Measurements from ENCODE around the gene ARL14EP. TPM values are rescaled to one million over a fixed set of nuclear protein-coding genes. Genes with fewer than 3 reads are reported as not detected.

ARL14EP gene
- total RNA-seq, 1 experiment from 2014 or later, result 15.3 TPM

DNA sequence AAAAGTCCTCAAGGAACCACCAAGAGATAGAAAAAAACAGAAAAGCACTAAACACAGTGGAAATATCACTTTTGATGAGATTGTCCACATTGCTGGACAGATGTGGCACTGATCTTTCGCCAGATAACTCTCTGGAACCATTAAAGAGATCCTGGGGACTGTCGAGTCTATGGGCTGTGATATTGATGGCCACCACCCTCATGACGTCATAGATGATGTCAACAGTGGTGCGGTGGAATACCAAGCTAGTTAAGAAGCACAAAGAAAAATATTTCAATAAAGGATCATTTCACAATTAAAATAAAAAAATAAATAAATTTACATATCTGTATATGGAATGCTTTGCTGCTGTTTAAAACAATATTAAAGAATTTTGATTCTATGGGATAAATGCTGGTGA, 45.5 kb downstream of the ARL14EP start:
- ChIA-PET POLR2A (interaction anchor here (0.6 kb wide), 1 partner anchor 277 kb away, joined by 4 read pairs; no protein-coding TSS in a partner anchor), CTCF (no interaction called here)
- H3K27ac Mint-ChIP-seq, result no peak overlapping the region
- H3K36me3 Mint-ChIP-seq, result 0 out of 2 replicates have a peak, but pooled peaks cover 2% of the 10 kb centered on the region
- DNase-seq (ENCODE audit: low spot score) (no peak), ATAC-seq (no peak)
- H3K27me3 Mint-ChIP-seq (ENCODE audit: low read depth), result no peaks in the 10 kb centered on the region
- peaks cover 13% of the 10 kb centered on the region for H3K9me3 Mint-ChIP-seq
- TF ChIP-seq, protein P1, sequence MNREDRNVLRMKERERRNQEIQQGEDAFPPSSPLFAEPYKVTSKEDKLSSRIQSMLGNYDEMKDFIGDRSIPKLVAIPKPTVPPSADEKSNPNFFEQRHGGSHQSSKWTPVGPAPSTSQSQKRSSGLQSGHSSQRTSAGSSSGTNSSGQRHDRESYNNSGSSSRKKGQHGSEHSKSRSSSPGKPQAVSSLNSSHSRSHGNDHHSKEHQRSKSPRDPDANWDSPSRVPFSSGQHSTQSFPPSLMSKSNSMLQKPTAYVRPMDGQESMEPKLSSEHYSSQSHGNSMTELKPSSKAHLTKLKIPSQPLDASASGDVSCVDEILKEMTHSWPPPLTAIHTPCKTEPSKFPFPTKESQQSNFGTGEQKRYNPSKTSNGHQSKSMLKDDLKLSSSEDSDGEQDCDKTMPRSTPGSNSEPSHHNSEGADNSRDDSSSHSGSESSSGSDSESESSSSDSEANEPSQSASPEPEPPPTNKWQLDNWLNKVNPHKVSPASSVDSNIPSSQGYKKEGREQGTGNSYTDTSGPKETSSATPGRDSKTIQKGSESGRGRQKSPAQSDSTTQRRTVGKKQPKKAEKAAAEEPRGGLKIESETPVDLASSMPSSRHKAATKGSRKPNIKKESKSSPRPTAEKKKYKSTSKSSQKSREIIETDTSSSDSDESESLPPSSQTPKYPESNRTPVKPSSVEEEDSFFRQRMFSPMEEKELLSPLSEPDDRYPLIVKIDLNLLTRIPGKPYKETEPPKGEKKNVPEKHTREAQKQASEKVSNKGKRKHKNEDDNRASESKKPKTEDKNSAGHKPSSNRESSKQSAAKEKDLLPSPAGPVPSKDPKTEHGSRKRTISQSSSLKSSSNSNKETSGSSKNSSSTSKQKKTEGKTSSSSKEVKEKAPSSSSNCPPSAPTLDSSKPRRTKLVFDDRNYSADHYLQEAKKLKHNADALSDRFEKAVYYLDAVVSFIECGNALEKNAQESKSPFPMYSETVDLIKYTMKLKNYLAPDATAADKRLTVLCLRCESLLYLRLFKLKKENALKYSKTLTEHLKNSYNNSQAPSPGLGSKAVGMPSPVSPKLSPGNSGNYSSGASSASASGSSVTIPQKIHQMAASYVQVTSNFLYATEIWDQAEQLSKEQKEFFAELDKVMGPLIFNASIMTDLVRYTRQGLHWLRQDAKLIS (CRISPR knock-in tag; IDR thresholded peaks at IDR 0.05; ENCODE audit: borderline replicate concordance), result no peak
- TF ChIP-seq, protein P2, sequence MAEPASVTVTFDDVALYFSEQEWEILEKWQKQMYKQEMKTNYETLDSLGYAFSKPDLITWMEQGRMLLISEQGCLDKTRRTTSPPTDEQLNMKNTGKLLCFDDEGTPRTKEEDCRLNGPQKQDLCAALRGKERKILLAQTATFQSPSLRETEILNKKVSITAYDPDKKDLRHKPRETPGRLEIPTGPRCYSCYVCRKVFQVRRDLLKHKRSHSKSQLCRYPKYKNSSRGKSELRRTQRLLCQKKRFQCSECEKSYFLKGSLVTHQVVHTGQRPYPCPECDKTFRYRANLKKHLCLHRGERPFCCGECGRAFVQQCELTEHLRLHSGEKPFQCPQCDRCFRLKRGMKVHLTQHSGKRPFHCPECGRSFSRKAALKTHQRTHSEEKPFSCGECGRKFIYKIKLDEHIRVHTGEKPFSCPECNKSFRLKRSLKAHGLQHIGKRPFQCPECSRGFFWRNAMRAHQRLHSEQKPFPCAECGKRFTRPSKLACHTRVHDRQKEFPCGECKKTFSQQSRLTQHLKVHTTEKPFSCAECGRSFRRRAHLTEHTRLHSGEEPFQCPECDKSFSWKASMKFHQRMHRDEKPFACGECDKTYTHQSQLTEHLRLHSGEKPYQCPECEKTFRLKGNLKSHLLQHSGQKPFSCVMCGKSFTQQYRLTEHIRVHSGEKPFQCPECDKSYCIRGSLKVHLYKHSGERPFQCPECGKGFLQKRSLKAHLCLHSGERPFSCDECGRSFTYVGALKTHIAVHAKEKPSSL (CRISPR knock-in tag; conservative IDR thresholded peaks at IDR 0.05), result no peak
- TF ChIP-seq ESRRA (CRISPR knock-in tag; IDR thresholded peaks at IDR 0.05; ENCODE audit: borderline replicate concordance) (no peak), MYBL2 (CRISPR knock-in tag; IDR thresholded peaks at IDR 0.05) (no peak), NFE2L1 (CRISPR knock-in tag; IDR thresholded peaks at IDR 0.05) (no peak)
- H3K4me3 Mint-ChIP-seq, result no peak overlapping the region
- peaks cover 37% of the 10 kb centered on the region for H3K4me1 Mint-ChIP-seq

DNA sequence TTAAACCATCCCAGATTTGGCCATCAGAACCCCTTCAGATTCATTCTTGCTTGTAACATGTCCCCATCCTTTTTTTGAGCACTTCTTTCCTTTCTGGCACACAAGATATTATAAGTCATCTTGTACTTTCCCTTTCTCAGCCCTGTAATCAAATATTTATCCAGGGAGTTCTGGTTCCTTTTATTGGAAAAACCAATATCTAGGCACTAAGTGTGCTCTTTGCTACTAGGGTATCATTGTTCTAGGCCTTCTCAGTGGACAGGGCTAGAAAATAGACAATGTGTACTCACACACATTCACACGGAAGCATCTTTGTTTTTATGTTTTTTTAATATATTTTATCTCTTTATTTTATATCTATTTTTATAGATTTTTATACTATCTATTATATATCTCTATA, 47.3 kb downstream of the ARL14EP start:
- no peak overlapping the region for H3K27ac Mint-ChIP-seq
- no peaks in the 10 kb centered on the region; the same call in 1 of the 2 replicates for H3K27me3 Mint-ChIP-seq (ENCODE audit: low read depth)
- H3K9me3 Mint-ChIP-seq, result peaks cover 13% of the 10 kb centered on the region
- no peak overlapping the region for H3K4me3 Mint-ChIP-seq
- ATAC-seq (no peak), DNase-seq (ENCODE audit: low spot score) (no peak)
- H3K36me3 Mint-ChIP-seq, result 0 out of 2 replicates have a peak, but pooled peaks cover 2% of the 10 kb centered on the region
- POLR2A ChIA-PET, result no interaction called here
- H3K4me1 Mint-ChIP-seq, result peaks cover 28% of the 10 kb centered on the region
- CTCF ChIA-PET, result no interaction called here
- TF ChIP-seq GABPB1 (CRISPR knock-in tag; IDR thresholded peaks at IDR 0.05), result no peak
- no peak for TF ChIP-seq FOXJ3 (CRISPR knock-in tag; IDR thresholded peaks at IDR 0.05; ENCODE audit: borderline replicate concordance)
- TF ChIP-seq, protein P3, sequence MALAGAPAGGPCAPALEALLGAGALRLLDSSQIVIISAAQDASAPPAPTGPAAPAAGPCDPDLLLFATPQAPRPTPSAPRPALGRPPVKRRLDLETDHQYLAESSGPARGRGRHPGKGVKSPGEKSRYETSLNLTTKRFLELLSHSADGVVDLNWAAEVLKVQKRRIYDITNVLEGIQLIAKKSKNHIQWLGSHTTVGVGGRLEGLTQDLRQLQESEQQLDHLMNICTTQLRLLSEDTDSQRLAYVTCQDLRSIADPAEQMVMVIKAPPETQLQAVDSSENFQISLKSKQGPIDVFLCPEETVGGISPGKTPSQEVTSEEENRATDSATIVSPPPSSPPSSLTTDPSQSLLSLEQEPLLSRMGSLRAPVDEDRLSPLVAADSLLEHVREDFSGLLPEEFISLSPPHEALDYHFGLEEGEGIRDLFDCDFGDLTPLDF (CRISPR knock-in tag; IDR thresholded peaks at IDR 0.05), result no peak

DNA sequence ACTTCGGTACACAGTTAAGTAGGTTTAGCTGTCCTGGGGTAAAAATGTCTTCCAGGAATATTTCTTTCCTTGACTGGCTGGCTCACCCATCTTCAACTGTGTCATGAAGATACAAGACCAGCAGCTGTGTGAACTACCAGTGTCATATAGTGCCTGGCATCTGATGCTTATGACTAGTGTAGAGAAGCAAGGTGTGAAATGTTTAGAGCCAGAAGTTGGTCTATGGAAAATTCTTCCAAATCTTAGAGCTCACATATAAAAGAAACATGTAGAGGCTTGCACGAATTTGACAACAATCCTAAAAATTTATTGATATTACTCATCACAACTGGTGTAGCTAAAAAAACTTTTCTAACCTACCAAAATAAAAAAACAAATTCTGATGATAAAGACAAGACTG, 54.4 kb downstream of the ARL14EP start:
- ChIA-PET POLR2A (no interaction called here), CTCF (no interaction called here)
- DNase-seq (ENCODE audit: low spot score), result no peak
- Mint-ChIP-seq H3K36me3 (no peaks in the 10 kb centered on the region), H3K9me3 (no peaks in the 10 kb centered on the region), H3K27ac (no peak overlapping the region), H3K4me1 (peaks cover 11% of the 10 kb centered on the region), H3K27me3 (ENCODE audit: low read depth) (no peaks in the 10 kb centered on the region; the same call in 1 of the 2 replicates), H3K4me3 (no peak overlapping the region)
- no peak for ATAC-seq
- TF ChIP-seq HMGA2 (CRISPR knock-in tag; IDR thresholded peaks at IDR 0.05) (no peak), ETV6 (CRISPR knock-in tag; IDR thresholded peaks at IDR 0.05) (no peak), NFYB (CRISPR knock-in tag; conservative IDR thresholded peaks at IDR 0.05; ENCODE audit: low read depth) (no peak), TCF7 (CRISPR knock-in tag; IDR thresholded peaks at IDR 0.05; ENCODE audit: low read depth) (no peak), FOXJ3 (CRISPR knock-in tag; IDR thresholded peaks at IDR 0.05; ENCODE audit: borderline replicate concordance) (no peak), ZNF423 (CRISPR knock-in tag; IDR thresholded peaks at IDR 0.05) (no peak), KAT7 (CRISPR knock-in tag; IDR thresholded peaks at IDR 0.05; ENCODE audit: borderline replicate concordance) (no peak), NR2C2 (CRISPR knock-in tag; IDR thresholded peaks at IDR 0.05) (no peak), NFE2L1 (CRISPR knock-in tag; IDR thresholded peaks at IDR 0.05) (no peak), ZNF416 (CRISPR knock-in tag; IDR thresholded peaks at IDR 0.05) (no peak)
- TF ChIP-seq, protein P3 (CRISPR knock-in tag; IDR thresholded peaks at IDR 0.05), result no peak
- TF ChIP-seq, protein P4, sequence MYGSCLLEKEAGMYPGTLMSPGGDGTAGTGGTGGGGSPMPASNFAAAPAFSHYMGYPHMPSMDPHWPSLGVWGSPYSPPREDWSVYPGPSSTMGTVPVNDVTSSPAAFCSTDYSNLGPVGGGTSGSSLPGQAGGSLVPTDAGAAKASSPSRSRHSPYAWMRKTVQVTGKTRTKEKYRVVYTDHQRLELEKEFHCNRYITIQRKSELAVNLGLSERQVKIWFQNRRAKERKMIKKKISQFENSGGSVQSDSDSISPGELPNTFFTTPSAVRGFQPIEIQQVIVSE (CRISPR knock-in tag; IDR thresholded peaks at IDR 0.05; ENCODE audit: borderline replicate concordance), result no peak
- TF ChIP-seq, protein P5, sequence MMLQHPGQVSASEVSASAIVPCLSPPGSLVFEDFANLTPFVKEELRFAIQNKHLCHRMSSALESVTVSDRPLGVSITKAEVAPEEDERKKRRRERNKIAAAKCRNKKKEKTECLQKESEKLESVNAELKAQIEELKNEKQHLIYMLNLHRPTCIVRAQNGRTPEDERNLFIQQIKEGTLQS (CRISPR knock-in tag; conservative IDR thresholded peaks at IDR 0.05), result no peak
- TF ChIP-seq, protein P6, sequence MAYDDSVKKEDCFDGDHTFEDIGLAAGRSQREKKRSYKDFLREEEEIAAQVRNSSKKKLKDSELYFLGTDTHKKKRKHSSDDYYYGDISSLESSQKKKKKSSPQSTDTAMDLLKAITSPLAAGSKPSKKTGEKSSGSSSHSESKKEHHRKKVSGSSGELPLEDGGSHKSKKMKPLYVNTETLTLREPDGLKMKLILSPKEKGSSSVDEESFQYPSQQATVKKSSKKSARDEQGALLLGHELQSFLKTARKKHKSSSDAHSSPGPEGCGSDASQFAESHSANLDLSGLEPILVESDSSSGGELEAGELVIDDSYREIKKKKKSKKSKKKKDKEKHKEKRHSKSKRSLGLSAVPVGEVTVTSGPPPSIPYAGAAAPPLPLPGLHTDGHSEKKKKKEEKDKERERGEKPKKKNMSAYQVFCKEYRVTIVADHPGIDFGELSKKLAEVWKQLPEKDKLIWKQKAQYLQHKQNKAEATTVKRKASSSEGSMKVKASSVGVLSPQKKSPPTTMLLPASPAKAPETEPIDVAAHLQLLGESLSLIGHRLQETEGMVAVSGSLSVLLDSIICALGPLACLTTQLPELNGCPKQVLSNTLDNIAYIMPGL (CRISPR knock-in tag; IDR thresholded peaks at IDR 0.05), result no peak

All from WTC11 (cell line).